ENCODE measurements around the gene HOXA5.

HOXA5 gene

DNA sequence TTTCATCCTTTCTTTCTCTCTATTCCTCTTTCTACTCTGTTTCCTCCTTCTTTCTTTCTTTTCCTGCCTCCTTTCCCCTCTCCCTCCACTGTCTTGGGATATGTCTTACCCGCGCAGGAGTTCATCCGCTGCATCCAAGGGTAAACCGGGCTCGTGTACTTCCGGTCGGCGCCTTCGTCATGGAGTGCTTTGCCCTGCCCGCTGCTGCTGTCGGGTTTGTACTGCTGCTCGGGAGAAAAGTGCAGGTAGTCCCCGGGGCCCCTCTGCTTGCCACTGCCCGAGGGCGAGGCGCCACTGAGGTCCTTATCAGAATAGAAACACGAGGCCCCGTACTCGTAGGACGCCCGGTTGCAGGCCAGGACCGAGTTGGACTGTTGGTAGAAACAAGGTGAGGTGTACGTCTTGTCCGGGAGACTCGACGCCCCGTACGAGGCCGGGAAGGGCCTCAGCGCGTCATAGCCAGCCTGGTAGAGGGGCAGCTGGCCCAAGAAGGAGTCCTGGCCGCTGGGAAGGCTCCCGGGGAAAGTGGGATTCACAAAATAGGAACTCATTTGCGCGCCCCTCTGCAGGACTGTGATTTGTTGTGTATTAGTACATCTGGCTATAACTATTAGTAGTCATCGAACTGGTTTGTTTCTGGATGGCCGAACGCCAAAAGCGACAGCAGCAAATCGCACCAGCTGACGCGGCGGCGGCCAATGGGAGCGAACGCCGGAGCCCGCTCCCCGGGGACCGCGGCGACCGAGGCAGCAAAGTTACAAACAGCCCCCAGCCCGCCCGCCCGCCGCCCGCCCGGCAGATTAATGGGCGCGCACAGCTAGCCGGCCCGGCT is 3.9 kb upstream of the HOXA5 start, which contains the start of gene HOXA6:
Gene HOXA6, minus strand, starts transcription at position 576 of the 832 bp plus-strand sequence. Its CDS starts 25 bp downstream, at position 551.
- peak; percentile 59 for DNase-seq

DNA sequence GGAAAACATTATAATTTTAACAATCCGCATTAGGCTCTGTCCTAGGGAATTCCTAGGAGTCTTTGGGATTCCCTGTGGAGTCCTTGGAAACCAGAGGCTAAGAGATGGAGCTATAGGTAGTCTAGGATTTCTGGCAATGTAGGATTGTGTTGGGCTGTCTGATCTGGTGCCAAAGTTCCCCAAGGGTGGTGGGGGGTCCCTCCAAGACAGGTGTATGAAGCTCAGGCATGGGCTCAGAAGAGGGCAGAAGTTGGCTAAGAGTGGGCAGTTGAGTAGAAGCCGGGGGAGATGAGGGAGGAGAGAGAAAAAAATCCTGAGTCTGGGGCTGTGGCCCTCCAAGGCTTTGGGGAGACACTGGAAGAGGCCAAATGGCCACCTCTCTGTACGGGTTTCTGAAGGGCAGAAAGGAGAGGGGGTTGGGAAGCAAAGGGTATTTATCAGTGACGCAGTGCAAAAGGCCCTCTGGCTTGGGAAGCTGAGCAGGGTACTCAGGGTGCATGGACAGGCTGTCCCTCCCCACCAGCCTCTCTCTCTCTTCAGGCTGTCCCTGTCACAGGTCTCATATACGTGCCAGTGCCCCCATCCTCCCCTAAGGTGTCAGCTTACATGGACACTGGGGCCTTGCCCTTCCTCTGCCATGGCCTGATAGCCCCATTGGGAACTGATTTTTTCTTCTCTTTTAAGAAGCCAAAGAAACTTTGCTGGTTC is 3.2 kb upstream of the HOXA5 start:
- no peak for DNase-seq

DNA sequence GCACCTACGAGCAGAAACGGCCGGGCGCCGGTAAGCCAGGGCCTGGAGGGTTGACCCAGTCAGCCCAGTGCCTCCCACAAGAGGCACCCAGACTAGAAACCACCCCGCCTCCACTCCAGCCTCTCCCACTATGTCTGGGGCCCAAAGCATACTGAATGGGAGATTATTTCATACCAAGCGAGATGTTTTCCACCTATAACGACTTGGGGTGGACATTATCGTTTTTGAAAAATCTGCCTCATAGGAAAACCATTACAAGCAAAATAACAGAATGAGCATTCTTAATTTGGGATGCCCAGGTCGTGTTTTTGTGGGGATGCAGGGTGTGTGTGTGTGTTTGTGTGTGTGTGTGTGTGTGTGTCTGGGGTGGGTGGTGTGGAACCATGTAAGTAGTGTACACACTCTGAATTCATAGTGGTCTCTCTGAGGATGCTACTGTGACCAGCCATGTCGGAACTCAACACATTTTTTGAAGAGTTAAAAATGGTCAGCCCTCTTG is 2.5 kb upstream of the HOXA5 start:
- no peak for DNase-seq

DNA sequence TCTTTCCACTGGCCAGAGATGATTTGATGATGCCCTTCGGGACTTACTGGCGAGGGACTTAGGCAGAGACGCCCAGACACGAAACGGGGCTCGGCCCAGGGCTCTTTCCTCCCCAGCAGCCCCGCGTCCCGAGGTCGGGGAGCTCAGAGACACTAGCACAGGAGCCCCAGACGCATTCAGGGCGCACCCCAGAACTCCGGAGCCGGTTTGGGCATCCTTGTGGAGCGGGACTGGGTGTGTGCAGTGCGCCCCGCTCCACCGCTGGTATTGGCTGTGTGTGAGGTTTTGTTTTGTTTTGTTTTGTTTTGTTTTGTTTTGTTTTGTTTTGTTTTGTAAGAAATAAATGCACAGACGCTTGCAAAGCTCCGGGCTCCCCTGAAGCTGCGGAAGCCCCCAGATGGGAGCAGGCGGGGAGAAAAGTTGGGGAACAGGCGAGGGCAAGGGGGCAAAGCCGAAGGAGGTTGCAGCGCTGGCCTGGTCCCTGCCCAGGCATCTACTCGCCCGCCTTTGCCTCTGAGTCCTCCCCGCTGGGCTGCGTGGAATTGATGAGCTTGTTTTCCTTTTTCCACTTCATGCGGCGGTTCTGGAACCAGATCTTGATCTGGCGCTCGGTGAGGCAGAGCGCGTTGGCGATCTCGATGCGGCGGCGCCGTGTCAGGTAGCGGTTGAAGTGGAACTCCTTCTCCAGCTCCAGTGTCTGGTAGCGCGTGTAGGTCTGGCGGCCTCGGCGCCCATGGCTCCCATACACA is 1.9 kb upstream of the HOXA5 start:
- no peak for DNase-seq

DNA sequence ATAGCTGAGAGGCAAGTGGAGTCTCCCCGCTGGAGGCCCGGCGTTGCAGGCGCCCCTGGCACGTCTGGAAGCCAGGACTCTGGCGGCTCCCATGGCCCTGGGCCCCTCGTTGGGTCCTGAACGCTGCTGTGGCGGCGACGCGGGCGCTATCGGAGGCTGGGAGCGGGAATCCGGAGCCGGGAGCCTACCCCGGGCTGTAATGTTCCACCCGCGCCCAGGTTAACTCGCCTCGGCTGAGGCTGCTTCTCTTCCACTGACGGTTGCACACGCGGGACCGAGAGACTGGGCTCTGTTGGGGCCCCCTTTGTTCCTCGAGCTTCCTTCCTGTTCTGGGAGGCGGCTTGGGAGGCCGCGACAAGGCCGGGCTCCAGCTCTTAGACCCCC is 1.3 kb upstream of the HOXA5 start:
- no peak for DNase-seq

DNA sequence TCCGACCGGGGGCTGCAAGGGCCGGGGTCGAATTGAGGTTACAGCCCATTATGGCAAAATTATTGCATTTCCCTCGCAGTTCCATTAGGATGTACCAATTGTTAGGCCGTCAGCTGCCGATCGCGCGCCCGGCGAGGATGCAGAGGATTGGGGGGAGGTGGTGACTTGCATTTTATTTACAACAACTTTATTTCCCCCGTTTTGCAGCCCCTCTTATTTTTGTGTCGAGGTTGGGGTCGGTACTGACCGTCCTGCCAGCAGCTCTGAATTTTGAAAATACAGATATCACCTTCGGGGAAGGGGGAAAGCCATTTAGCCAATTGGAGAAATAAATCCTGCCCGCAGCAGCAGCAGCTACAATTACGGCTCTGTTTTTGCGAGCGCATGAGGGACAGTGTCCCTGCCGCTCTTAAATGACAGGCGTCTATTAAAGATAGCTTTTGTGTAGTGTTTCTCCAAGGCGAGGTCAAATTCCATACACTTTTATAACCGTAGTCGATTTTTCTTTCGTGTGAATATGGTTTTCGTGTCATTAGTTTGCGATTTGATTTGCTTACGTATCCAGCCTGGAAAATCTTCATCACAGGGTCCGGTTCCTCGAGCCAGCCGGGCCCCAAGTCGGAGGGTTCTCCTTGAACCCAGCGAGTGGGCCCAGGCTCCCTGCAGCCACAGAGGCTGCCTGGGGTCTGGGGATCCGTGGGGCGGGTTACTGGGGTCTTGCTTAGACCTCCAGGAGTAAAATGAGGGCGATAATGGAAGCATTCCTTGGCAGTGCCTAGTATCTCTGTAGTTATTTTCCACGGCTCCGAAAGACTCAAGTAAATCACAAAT is 684 bp upstream of the HOXA5 start:
- DNase-seq: no peak

DNA sequence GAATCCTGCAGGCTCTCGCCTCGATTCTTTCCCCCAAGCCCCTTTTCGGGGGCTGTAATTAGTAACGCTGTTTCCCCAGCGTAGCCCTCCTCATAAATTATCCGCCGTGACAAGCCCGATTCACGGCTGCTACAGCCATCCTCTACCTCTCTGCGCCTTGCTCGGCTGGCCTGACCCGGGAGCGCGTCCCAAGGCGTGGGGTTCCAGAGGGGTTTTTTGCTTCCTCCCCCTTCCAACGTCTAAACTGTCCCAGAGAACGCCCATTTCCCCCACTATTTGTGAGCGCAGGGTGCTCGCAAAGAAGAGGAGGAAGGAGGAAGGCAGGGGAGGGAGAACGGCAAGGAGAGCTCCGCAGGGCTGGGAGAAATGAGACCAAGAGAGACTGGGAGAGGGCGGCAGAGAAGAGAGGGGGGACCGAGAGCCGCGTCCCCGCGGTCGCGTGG is 880 bp downstream of the HOXA5 start:
- DNase-seq: no peak

DNA sequence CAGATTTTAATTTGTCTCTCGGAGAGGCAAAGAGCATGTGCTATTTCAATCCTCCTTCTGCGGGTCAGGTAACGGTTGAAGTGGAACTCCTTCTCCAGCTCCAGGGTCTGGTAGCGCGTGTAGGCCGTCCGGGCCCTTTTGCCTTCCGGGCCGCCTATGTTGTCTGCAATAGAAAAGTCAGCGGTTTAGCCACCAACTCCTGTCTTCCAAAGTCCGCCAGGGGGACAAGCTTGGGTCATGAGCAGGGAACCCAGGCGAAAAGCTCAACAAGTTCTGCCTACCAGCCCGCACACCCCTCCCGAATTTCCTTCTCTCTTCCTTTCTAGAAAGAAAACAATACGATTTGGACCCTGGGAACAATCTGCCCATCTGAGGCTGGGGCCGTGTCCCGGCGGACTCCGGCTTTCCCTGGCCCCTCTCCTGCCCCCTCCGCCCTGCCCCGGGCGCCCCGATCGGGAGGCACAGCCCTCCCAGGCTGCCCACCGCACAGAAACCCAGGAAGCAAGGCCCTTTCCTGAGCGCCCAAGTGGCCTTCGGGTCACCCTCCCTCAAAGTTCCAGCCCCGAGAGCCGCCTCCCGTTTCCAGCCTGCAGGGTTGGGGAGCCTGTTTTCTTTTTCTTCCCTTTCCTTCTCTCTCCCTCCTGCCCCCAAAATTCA is 1.4 kb downstream of the HOXA5 start:
- peak; percentile 61 for DNase-seq

DNA sequence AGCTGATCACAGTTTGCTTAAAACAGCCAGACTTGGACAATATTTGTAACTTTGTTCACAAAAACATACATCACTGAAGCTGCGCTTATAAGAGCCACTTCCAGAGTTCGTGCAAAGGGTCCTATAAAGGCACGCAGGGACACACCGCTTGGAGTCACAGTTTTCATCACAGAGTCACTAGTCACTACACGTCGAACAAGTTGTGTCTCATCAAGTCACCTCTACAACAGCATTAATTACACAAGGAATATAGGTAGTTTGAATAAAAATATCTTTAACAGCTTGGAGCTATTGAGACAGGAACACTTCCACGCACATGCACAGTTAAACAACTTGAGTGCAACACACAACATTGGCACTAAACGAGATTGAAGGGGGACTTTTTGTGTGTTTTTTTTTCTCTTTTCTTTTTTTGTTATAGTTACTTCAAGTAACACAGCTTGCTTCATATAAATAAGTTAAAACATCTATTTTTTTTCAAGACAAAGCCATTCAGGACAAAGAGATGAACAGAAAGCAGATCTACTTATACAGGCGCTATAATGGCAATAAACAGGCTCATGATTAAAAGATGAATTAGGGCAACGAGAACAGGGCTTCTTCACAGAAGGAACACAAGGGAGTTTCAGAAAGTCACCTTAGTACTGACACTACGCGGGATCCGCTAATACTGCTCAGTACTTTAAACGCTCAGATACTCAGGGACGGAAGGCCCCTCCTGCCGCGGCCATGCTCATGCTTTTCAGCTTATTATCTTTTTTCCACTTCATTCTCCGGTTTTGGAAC is 2.2 kb downstream of the HOXA5 start:
- DNase-seq: no peak

DNA sequence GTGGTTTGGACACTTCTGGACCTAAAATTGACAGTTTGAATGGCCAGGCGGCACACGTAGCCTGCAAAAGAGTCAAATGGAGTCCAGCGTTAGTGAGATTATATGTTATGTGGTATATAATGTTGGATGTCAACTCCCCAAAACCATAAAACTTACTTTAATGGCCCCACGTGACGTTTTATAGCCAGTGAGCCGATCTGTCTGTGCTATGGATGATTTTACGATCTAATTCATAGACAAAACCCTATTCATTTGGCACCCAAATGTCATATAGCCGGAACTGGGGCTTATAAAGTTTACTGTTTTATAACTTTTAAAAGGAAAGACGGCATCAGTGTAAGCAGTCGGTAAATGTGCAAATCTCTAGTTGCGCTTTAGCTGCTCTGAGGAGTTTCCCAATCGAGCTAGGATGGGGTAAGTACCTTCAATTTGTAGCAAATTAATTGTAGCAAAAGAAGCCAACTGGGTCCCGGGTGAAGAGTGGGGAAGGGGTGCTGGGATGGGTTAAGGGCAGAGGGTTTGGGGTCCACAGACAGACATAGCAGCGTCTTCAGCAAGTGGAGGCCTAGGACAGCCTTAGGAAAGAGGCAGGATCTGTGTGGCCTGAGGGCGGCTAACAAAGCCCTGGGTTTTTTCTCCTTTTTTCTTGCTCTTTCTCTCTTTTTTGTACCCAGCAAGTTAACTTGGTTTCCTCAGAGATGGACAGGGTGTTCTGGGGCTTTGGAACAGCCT is 3.2 kb downstream of the HOXA5 start:
- no peak for DNase-seq

DNA sequence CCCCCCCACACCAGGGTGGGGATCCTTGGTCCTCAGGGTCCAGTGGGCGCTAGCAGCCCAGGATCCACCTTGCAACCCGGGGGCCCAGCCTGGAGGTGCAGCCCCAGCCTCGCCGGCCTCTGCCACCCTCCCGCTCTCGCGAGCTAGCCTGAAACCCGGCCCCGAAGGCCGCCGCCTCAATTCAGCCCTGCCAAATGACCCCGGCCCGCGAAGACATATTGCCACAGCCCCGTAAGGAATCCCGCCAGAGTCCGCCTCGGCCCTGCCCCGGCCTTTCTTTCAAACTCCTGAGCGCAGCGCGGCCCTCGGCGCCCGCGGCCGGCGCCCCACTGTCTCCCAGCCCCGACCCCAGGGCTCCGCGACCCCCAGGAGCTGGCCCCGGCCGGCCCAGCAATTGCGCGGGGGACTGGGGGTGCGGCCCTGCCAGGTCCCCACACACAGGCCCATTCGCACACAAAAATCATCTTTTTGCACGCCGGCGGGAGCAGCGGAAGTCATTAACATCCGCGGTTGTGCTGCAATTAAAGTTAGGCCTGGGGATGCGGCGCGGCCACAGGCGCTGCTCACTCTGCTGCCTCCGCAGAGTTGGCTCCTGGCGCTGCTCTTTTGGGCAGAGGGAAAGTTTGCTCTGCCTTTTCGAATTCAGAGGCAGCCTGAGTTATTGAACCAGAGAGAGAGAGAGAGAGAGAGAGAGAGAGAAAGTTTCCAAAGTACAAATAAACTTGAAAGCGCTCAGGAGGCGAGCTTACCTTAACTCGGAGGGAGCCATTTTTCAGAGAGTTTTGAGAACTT is 4.0 kb downstream of the HOXA5 start:
- DNase-seq: no peak

DNA sequence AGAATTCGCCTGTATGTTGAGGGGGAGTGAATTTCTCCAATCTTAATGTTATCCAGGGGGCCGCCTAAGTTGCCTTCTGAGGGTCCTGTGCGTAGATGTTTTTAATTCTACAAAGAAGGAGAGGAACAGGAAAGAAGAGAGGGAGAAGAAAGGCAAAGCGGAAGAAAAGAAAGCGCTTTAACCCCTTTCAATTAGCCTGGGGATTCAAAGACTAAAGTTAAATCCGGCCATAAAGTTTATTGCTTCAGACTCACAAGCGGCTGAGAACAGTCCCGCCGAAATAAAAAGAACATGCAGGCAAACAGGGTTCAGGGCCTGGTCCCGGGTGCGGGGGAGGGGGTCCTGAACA is 4.5 kb downstream of the HOXA5 start:
- DNase-seq: no peak

DNA sequence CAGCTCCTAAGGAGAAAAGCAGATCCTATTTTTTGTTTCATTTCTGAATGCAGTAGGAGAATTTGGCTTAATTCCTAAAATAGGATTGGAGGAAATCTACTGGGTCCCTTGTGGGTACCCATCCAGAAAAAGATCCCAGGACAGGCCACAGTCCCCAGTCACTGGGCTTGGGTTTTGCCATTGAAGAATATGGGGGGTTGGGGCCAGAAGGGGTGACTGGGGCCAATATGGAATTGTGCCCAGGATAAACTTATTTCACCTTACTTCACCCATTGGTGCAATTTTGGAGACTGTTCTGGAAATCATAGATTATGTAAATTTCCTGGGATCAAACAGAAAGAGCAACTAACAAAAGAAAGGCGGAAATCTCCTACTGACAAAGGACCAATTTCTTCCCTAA is 5.0 kb downstream of the HOXA5 start:
- no peak for DNase-seq

DNA sequence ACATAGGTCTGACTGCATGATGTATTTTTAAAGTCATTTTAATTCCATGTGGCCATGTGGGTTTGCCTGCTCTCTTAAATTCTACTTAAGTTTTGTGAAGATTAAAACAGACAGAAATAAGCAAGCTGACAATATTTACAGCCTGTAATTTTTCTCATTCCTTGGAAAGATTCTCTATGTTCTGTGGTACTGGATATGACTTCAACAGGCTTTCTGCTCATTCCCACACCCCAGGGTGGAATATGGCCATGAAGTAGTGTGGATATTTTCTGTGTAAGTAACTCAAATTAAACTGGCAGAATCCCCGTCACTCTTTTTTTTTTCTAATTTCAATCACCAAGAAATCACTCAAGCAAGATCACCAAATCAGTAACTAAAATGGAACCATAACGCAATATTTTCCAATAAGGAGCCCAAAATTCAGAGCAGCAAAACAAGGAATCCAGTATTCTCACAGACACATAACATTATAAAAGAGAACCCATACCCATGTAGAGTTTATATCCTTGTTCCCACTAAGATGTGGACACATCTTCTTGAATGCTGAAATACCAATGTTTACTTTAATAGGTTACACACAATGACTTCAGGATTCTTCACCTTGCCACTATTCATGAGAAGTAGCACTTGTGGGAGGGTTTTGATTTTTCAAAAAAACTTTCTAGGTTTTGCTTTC is 5.7 kb downstream of the HOXA5 start:
- no peak for DNase-seq

DNA sequence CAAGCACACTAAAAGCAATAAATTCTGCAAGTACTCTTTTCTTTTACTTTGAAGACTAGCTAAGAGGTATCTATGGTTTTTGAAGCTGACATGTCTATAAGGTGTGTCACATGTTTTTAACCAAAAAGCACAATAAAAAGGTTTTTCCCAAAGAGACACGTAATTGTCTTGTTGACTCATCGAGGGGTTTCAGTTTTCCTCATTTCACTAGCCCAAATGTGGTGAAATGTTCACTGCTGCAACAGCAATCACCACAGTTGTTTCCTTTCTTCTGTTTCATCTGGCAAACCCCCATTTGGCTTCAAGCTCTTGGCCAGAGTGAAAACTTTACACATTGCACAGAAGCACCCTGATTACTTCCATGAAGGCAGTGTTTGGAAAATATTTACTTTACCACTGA is 9.1 kb downstream of the HOXA5 start:
- DNase-seq: peak; percentile 91

DNA sequence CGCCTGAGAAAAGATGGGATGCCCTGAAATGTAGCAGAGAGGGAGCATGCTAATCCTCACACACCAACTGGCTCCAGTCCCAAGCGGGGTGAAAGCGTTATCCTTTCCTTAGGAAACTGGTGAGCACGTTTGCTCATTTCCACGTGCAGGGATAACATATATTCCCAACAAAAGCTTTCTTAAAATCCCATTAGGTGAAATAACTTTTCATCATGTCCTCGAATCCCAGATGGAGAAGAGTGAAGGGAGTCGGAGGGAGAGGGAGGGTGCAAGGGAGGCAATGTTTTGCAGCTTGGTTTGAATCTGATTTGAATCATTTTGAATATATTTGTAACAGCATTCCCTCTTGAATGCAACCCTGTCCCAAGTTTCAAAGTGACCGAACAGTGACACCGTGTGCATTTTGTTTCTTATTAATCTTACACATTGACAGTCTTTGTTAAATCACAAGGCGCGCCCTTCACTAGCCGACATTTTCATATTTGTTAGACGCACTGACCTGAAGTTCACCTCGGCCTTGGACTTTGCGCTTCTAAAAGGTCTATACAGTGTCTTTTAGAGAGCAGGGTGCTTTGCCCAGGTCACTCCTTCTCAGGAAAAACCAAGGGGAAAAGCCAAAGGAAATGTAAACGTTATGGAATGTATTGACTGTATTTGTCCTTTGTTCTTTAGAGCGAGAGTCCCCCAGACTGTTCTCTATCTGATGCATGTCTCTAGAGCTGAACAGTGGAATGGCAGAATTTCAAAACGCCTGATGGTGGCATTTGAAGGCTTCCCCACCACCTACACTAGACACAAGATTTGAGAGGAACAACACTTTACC is 9.9 kb downstream of the HOXA5 start:
- DNase-seq: no peak

DNA sequence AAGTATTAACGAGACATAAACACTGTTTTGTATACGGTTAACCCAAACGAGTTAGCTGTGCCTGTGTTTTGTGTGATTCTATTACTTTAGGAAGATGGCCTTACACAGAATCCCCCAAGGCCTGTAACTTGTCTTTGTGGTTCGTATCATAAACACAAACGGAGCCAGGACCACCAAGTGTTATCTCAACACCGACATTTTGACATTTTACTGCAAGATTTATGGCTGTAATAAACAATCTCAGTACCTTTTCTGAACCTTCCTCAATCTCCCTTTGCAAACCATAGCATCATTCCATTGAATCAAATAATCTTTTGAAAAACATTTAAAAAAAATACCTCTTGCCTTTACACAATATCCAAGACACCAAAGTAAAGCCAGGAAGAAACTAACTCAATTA is 10.5 kb downstream of the HOXA5 start:
- no peak for DNase-seq

DNA sequence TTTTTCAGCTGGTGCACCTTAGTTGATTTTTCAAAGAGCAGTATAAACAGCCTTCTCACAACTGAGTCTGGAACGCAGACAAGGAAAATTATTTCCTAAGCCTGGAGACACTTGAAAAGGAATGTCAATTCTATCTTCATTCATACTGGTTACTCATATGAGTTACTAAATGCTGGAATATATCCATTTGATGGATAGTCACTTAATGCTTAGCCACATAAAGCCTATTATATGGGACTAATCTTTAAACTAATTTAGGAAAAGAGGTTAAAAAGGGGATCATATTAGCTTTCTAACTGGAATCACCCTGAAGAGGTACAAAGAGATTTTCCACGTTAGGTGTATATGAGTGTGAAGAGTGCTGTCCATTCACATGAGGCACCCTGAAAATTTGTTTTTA is 11.3 kb downstream of the HOXA5 start:
- no peak for DNase-seq

All from HCEC 1CT (cell line).